ENCODE measurements around the gene CRB2.
"Not testable (repeated sequence)": the region's sequence is repeated elsewhere in the genome, so short reads cannot be mapped to it uniquely, and the experiment has no call there.

The CRB2 gene

GRCh38 chr9:123398938-123399337, 42.9 kb downstream of the CRB2 start:
- DNase-seq, result not testable (repeated sequence)

GRCh38 chr9:123399803-123400378, 43.9 kb downstream of the CRB2 start:
- DNase-seq, result peak in 1 of 51 donors; percentile 14

- DNase-seq, result no peak
These were observed 45.0 kb downstream of the CRB2 start for GRCh38 chr9:123400926-123401503.

- peak in 10 of 51 donors; percentile 16 to 59 (median 24) for DNase-seq
These were observed 46.0 kb downstream of the CRB2 start for GRCh38 chr9:123401879-123402513.

DNA sequence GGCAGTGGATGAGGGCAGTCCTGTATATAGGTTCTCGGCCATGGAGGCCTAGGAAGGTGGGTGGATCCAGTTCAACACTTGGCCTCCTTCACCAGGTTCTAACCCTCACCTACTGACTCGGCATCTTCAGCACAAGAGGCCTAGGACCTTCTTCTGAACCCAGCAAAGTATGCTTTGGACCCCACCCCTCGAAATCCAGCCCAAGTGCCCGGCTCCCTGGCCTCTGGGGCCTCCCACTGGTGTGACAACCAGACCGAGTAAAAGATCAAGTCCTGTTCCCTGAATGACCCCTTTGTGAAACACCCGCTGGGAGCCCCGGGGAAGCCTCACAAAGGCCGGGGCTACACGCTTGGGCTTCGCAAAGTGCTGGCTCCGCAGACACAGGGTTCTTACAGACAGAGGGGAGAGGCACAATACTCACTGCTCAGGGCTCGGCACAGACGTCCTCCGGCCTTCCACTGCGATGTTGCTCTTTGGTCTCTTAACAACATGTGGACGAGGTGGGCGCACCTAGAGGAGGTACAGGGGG, 47.0 kb downstream of the CRB2 start:
- DNase-seq, result peak in 10 of 51 donors; percentile 8 to 62 (median 25)

DNA sequence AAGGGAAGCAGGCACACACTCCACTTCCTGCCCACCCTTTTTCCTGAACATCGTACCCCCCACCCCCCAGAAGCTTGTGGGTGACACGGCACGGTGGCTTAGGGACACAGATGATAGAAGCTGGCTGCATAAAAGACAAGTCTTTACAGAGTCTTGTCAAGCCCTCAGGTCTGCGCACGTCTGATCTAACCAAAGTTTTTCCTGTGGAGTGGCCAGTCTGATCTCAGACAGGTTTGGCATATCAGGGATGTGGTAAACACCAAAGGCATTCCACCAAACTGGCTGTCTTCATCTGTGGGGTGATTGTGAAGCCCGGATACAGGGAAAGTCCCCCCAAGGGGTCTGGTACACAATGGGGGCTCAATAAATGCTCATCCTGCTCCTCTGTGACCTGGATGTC, 50.0 kb downstream of the CRB2 start:
- DNase-seq, result no peak

GRCh38 chr9:123406691-123407216, 50.8 kb downstream of the CRB2 start:
- peak in 2 of 51 donors; percentile 21 to 34 for DNase-seq

DNA sequence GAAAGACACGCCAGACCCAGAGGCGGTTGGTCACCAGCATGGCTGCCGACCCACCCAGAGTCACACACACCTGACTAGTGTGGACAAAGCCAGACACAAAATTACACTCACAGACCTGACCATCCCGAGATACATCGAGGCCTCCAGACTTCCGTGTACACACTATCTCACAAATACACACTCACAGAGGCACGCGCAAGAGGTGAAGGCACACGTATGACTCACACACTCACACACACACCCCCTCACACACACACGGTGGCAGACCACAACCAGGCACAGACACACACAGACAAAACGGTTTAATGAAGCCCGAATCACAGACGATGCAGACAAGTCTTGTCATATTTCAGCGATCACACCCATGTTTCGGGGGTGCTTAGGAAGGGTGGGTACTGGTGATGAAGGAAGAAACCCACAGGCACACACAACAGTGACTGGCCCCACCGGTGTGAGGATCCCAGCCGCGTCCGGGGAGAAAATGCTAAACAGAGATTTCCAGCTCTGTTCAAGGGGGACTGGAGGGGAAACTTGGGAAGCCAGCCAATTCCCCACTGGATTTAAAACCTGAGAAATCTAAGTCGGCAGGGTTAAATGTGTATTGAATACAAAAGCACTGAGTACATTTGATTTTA, 51.3 kb downstream of the CRB2 start:
- no peak for DNase-seq

DNA sequence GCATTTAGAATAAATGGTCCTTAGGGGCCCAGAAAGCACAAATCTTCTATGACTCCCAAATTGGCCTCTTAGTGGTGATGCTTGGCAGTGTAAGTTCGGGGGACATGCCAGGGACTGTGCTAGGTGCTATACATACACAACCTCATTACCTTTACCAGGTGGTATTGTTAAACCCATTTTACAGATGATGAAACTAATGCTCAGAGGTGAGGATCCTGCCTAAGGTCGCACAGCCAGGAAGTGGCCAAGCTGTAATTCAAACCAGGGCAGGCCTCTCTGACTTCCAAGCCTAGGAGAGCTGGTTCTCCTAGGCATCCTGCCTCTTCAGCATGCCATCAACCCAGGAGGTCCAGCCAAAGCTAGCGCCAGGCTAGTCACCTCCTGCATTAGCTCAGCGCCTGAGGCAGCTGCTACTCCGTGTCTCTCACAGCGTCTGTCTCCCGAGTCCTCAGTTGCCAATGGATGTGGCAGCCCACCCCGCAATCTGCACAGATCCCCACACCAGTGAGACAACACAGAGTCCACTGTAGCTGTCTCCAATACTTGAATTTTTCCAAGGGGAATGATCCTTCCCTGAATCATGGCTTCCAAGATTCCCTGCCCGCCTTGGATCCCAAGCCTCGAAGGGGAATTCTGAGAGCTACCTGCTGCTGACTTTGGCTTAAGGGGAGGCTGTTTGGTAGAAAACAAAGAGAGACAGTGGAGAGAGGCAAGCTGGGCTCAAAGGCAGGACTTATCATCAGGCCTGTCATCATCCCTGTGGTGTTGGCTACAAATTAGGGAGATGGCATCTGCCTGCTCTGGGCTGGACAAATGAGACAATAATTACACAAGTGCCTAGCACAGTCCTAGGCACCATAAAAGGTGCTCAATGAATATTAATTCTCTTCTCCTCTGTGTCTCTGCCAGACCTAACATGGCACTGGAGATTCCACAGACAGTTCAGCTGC, 52.6 kb downstream of the CRB2 start:
- no peak for DNase-seq

- DNase-seq, result no peak
These were observed 54.4 kb downstream of the CRB2 start for GRCh38 chr9:123410281-123410910.

GRCh38 chr9:123411191-123411590, 55.2 kb downstream of the CRB2 start:
- no peak for DNase-seq

DNA sequence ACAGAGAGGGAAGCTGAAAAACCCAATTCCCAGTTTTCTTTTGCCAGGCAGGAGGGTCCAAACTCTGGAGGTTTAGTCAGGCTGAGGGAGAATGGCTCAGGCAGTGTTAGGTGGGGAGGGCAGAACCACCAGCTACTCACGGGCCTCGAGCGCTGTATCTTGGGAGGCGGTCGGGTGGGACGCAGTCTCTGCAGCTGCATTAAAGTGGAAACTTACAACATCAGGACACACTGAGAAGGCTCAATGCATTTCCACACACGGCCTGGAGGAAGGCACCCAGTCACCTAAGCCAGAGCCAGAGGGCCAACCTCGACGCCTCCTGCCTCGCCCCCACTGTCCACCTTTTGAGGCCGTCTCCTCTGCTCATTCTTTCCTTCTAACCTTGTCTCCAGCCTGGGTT, 55.6 kb downstream of the CRB2 start:
- DNase-seq, result no peak

DNA sequence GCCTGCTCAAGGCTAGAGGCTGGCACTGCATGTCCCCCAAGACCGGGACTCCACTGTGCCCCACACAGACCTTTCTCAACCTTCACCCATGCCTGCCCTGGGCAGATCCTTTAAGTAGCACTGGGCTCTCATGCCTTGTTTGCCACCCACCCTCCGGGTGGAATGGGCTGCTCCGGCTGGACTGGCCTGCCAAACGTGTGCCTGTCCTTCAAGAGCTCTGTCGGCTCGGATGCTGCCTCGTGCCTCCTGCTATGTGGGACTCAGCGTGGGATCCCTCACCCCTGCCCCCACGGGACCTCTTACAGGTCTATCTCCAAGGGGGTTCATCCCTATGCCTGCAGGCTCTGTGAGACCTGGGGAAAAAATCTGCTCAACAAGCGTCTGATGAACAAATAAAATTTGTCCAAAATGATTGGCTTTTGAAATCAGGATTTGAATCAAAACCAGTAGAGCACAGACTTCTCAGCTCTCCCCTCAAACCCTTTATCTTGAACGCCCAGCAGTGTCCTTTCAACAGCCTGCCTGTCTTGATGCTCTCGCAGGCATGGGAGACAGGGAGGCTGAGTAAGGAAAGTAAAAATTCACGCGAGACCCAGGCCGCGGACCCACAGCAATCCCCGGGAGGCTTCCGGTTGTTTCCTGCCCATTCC, 56.3 kb downstream of the CRB2 start:
- DNase-seq, result no peak

- DNase-seq, result peak in 1 of 51 donors; percentile 14
These were observed 58.2 kb downstream of the CRB2 start for GRCh38 chr9:123414204-123414603.

GRCh38 chr9:123414936-123415930, 59.2 kb downstream of the CRB2 start:
- no peak for DNase-seq

DNA sequence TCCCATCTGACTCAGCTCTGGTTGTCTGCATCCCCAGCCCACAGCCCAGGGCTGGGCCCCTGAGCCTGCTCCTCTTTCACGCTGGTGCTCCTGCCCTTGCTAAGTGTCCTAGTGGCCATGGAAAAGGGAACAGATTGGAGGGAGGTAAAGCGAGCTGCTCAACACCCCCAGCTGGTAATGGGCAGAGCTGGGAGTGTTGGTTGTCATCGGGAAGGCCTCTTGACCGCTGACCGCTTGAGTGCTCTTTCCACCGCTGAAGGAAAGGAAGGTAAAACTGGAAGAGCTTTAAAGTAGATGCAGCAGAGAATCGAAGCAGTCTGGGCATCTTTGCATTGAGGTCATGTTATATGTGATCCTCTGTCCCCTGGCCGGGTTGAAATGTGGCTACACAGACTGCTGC, 60.2 kb downstream of the CRB2 start:
- no peak for DNase-seq

DNA sequence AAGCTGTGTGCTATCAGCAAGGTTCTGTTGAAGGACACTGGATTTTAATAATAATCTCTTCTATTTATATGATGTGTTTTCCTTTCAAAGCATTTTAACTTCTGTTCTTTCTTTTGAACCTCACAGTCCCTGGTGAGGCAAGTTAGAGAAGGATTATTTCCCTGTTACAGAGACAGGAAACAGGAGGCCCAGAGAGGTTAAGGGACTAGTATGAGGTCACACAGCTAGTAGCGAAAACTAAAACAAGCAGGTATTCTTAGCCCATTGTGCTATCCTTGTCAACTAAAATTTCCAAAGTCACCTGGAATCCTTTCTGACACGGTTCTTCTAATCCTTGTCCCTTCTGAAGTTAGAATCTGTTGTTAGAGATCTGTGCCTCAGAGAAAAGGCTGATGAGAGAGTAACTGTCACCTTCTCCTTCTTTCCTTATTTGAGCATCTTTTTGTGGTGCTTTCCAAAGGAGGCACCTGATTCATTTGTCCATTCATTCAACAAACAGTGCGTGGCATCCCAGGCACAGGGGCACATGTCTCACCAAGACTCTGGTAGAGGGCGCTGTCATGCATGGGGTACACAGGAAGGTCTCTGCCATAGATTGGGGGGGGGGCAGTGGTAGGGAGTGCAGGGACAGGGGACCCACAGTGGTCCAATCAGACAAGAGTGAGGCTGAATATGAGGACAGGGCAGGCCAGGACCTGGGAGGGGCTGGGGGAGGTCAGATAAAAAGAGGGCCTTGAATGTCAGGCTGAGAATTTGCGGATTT, 61.5 kb downstream of the CRB2 start:
- no peak for DNase-seq

- no peak for DNase-seq
These were observed 62.0 kb downstream of the CRB2 start for GRCh38 chr9:123418052-123418430.

Data from hypothalamus (tissue), 51 donors.